Liver (tissue), 9 donors: ENCODE measurements around the gene NAP1L4. TPM values are rescaled to one million over a fixed set of nuclear protein-coding genes. Genes with fewer than 3 reads are reported as not detected.

Source experiments
- DNase-seq: peaks from one replicate; pipeline ENCODE4 v3.0.0-alpha.2; 2017; ENCODE audit warnings: low spot score
- H3K27ac ChIP-seq, 2 donors: one replicate each; pipeline ENCODE4 v1.7.0; 2013; ENCODE audit warnings: inconsistent platforms in 2 of 2, low read length in 2 of 2, control low read depth in 1 of 2, low read depth in 1 of 2, mild to moderate bottlenecking in 1 of 2
- H3K27me3 ChIP-seq, 4 donors: one replicate each; pipeline versions ENCODE4 v1.6.1 to v1.7.0; 2013; ENCODE audit warnings: low read length in 3 of 4, inconsistent platforms in 1 of 4, mild to moderate bottlenecking in 1 of 4, moderate library complexity in 1 of 4; ENCODE audit not compliant: control insufficient read depth in 4 of 4, insufficient read depth in 4 of 4
- H3K36me3 ChIP-seq, 4 donors: one replicate each; pipeline versions ENCODE4 v1.6.1 to v1.7.0; 2013; ENCODE audit warnings: low read length in 3 of 4, mild to moderate bottlenecking in 3 of 4, low read depth in 1 of 4, moderate library complexity in 1 of 4; ENCODE audit not compliant: control insufficient read depth in 4 of 4, insufficient read depth in 3 of 4
- H3K4me1 ChIP-seq, 4 donors: one replicate each; pipeline versions ENCODE4 v1.6.1 to v1.7.0; 2013; ENCODE audit warnings: low read length in 3 of 4, mild to moderate bottlenecking in 3 of 4, moderate library complexity in 1 of 4; ENCODE audit not compliant: control insufficient read depth in 4 of 4, insufficient read depth in 4 of 4
- H3K4me3 ChIP-seq, 3 donors: one replicate each; pipeline versions ENCODE4 v1.6.1 to v1.7.0; 2013; ENCODE audit warnings: low read length in 3 of 3, control low read depth in 1 of 3, low read depth in 1 of 3, mild to moderate bottlenecking in 1 of 3
- H3K9ac ChIP-seq, 2 donors: one replicate each; pipeline ENCODE4 v1.7.0; 2013; ENCODE audit warnings: low read length in 2 of 2, mild to moderate bottlenecking in 2 of 2, moderate library complexity in 2 of 2, control low read depth in 1 of 2, low read depth in 1 of 2
- H3K9me3 ChIP-seq, 4 donors: one replicate each; pipeline versions ENCODE4 v1.6.1 to v1.7.0; 2013; ENCODE audit warnings: low read length in 3 of 4; ENCODE audit not compliant: control insufficient read depth in 4 of 4
- FOXA1 ChIP-seq: IDR thresholded peaks from 2 replicates; pipeline ENCODE4 v1.6.1; 2016; ENCODE audit warnings: antibody characterized with exemption
- FOXA2 ChIP-seq: IDR thresholded peaks from 2 replicates; pipeline ENCODE4 v1.6.1; 2016; ENCODE audit warnings: antibody characterized with exemption
- GABPA ChIP-seq, 2 donors: IDR thresholded peaks in 1 of 2; conservative IDR thresholded peaks in 1 of 2; 2 replicates each; pipeline ENCODE4 v1.6.1; 2016; ENCODE audit warnings: antibody characterized with exemption in 2 of 2, mild to moderate bottlenecking in 1 of 2, moderate library complexity in 1 of 2
- HNF4A ChIP-seq, 2 donors: conservative IDR thresholded peaks; 2 replicates each; pipeline ENCODE4 v1.6.1; 2016; ENCODE audit warnings: antibody characterized with exemption in 2 of 2, mild to moderate bottlenecking in 2 of 2
- HNF4G ChIP-seq: IDR thresholded peaks from 2 replicates; pipeline ENCODE4 v1.6.1; 2016; ENCODE audit warnings: antibody characterized with exemption
- MAX ChIP-seq: IDR thresholded peaks from 2 replicates; pipeline ENCODE4 v1.6.1; 2016; ENCODE audit warnings: antibody characterized with exemption
- RAD21 ChIP-seq, 2 donors: IDR thresholded peaks; 2 replicates each; pipeline ENCODE4 v1.6.1; 2016; ENCODE audit warnings: antibody characterized with exemption in 2 of 2, mild to moderate bottlenecking in 2 of 2
- RXRA ChIP-seq, 2 donors: IDR thresholded peaks; 2 replicates each; pipeline ENCODE4 v1.6.1; 2017 to 2018; ENCODE audit warnings: antibody characterized with exemption in 2 of 2, mild to moderate bottlenecking in 1 of 2
- SP1 ChIP-seq: IDR thresholded peaks from 2 replicates; pipeline ENCODE4 v1.6.1; 2018; ENCODE audit warnings: antibody characterized with exemption, mild to moderate bottlenecking
- TAF1 ChIP-seq: conservative IDR thresholded peaks from 2 replicates; pipeline ENCODE4 v1.6.1; 2016; ENCODE audit warnings: antibody characterized with exemption, mild to moderate bottlenecking
- YY1 ChIP-seq: IDR thresholded peaks from 2 replicates; pipeline ENCODE4 v1.6.1; 2016; ENCODE audit warnings: antibody characterized with exemption, mild to moderate bottlenecking
- ZBTB33 ChIP-seq: IDR thresholded peaks from 2 replicates; pipeline ENCODE4 v1.6.1; 2016; ENCODE audit warnings: antibody characterized with exemption
- WGBS: extraction: QIAGEN DNeasy Blood & Tissue Kit; methylation state at CpG from one replicate; pipeline ENCODE4 v1.1.7; 2013; 5-methylcytosine and 5-hydroxymethylcytosine counted together
- polyA plus RNA-seq, 2 donors: library from polyadenylated mRNA; stranded (reverse) in 1 of 2; unstranded in 1 of 2; fragments of 200-250 nt in 1 of 2; fragments of >200 nt in 1 of 2; fragmentation: Nextera tagmentation in 1 of 2; extraction: Ambion mirVana in 1 of 2; gene quantifications; one replicate each; pipeline versions ENCODE4 v1.2.1 to v1.2.3, GENCODE V29; 2013 to 2015
- total RNA-seq, 2 donors: library from RNA; depleted of rRNA; stranded (reverse); fragments of >200 nt; gene quantifications; one replicate each; pipeline ENCODE4 v1.2.3, GENCODE V29; 2014
- donor health status: healthy.
- donor health status: healthy.
- donor health status: healthy.
- donor health status: healthy.
- donor health status: healthy.

Gene NAP1L4
- total and polyA plus RNA-seq, 4 donors: 33.2 to 110 (median 46.7) TPM

- TF ChIP-seq MAX (no peak), FOXA1 (no peak), RAD21 (IDR thresholded peaks at IDR 0.05) (no peak), YY1 (no peak), GABPA (IDR thresholded peaks at IDR 0.05 in 1 of 2, conservative IDR thresholded peaks at IDR 0.05 in 1 of 2) (no peak), TAF1 (no peak), SP1 (no peak)
- peaks cover 0 to 9% (median 1%) of the 10 kb centered on the region in 4 donors for H3K36me3 ChIP-seq
- H3K4me1 ChIP-seq: peaks cover 9 to 33% (median 23%) of the 10 kb centered on the region in 4 donors
- DNase-seq: no peak
- no peak overlapping the region for H3K9ac ChIP-seq
- H3K9me3 ChIP-seq: no peaks in the 10 kb centered on the region
- no peak overlapping the region for H3K4me3 ChIP-seq
- 88% methylated on average over 15 of the region's 15 CpGs for WGBS
- H3K27me3 ChIP-seq: no peaks in the 10 kb centered on the region
- H3K27ac ChIP-seq: no peak overlapping the region
Measured at GRCh38 chr11:2942872-2943710, 49.0 kb downstream of the NAP1L4 start.

GRCh38 chr11:2942447-2942846, 49.7 kb downstream of the NAP1L4 start:
- 87% methylated on average over 13 of the region's 13 CpGs for WGBS
- peaks cover 2 to 4% (median 3%) of the 10 kb centered on the region in 4 donors for H3K9me3 ChIP-seq
- TF ChIP-seq FOXA2 (no peak), FOXA1 (no peak), HNF4G (no peak)
- no peak overlapping the region for H3K27ac ChIP-seq
- H3K4me3 ChIP-seq: no peak overlapping the region
- H3K4me1 ChIP-seq: peaks cover 9 to 33% (median 23%) of the 10 kb centered on the region in 4 donors
- no peak overlapping the region for H3K9ac ChIP-seq
- DNase-seq: no peak
- no peaks in the 10 kb centered on the region for H3K27me3 ChIP-seq
- peaks cover 0 to 3% (median 0%) of the 10 kb centered on the region in 4 donors for H3K36me3 ChIP-seq

- H3K4me1 ChIP-seq: peaks cover 9 to 32% (median 22%) of the 10 kb centered on the region in 4 donors
- H3K27ac ChIP-seq: peak overlapping the region; percentile 14 to 28
- no peak overlapping the region for H3K9ac ChIP-seq
- H3K27me3 ChIP-seq: no peaks in the 10 kb centered on the region
- DNase-seq: no peak
- 39% methylated on average over 10 of the region's 10 CpGs for WGBS
- no peak overlapping the region for H3K4me3 ChIP-seq
- no peak for TF ChIP-seq ZBTB33
- TF ChIP-seq SP1: peak; percentile 72
- peak in 1 of 2 donors; percentile 43 for TF ChIP-seq RXRA (IDR thresholded peaks at IDR 0.05)
- TF ChIP-seq HNF4G: peak; percentile 67
- peak; percentile 86 to 88 for TF ChIP-seq HNF4A (conservative IDR thresholded peaks at IDR 0.05)
- peaks cover 2 to 5% (median 4%) of the 10 kb centered on the region in 4 donors for H3K9me3 ChIP-seq
- no peaks in the 10 kb centered on the region for H3K36me3 ChIP-seq
Measured at GRCh38 chr11:2940921-2941821, 51.0 kb downstream of the NAP1L4 start.
